Stomach smooth muscle (tissue), 2 donors: ENCODE data around the gene SGO2.
A peak's percentile ranks its signal among the peaks of the same experiment; 100 is the strongest.

Experiments used
- H3K27ac ChIP-seq: one replicate; pipeline ENCODE4 v1.7.0; 2013; ENCODE audit warnings: mild to moderate bottlenecking, low read length, inconsistent platforms
- H3K27me3 ChIP-seq, 2 donors: one replicate each; pipeline ENCODE4 v1.7.0; 2013; ENCODE audit warnings: low read length in 2 of 2; ENCODE audit not compliant: insufficient read depth in 2 of 2, control insufficient read depth in 1 of 2
- H3K36me3 ChIP-seq, 2 donors: one replicate each; pipeline ENCODE4 v1.7.0; 2013; ENCODE audit warnings: low read length in 2 of 2; ENCODE audit not compliant: control insufficient read depth in 2 of 2, insufficient read depth in 2 of 2
- H3K4me1 ChIP-seq: one replicate; pipeline ENCODE4 v1.7.0; 2013; ENCODE audit warnings: low read length; ENCODE audit not compliant: control insufficient read depth, insufficient read depth
- H3K4me3 ChIP-seq, 2 donors: one replicate each; pipeline ENCODE4 v1.7.0; 2013; ENCODE audit warnings: low read length in 2 of 2
- H3K9ac ChIP-seq, 2 donors: one replicate each; pipeline ENCODE4 v1.7.0; 2013; ENCODE audit warnings: low read length in 2 of 2, mild to moderate bottlenecking in 1 of 2
- H3K9me3 ChIP-seq, 2 donors: one replicate each; pipeline ENCODE4 v1.7.0; 2013; ENCODE audit warnings: low read length in 2 of 2; ENCODE audit not compliant: control insufficient read depth in 2 of 2
- donor health status: healthy.
- donor health status: Pancreatic carcinoma.

The SGO2 gene

DNA sequence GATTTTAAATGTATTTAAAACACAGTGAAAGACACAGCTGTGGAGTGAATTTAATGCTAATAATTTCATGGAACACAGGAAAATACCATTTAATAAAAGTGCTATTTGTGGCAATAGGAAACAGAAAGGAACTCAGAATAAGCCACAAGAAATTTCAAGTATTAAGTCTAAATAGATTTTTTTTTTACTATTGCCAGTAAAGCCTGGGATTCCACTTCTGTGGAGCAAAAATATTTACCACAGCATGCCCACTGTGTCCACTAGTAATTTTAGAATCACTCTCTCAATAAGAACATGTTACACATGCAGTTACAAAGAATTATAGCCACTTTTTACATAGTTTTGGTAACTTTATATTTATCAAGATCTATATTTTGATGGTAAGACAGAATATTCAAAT, 33.4 kb upstream of the SGO2 start:
- H3K36me3 ChIP-seq: peaks cover 32 to 34% of the 10 kb centered on the region in 2 donors
- no peaks in the 10 kb centered on the region for H3K27me3 ChIP-seq
- H3K9ac ChIP-seq: no peak overlapping the region
- no peak overlapping the region for H3K27ac ChIP-seq
- H3K4me1 ChIP-seq: no peaks in the 10 kb centered on the region
- no peaks in the 10 kb centered on the region for H3K9me3 ChIP-seq
- H3K4me3 ChIP-seq: no peak overlapping the region

DNA sequence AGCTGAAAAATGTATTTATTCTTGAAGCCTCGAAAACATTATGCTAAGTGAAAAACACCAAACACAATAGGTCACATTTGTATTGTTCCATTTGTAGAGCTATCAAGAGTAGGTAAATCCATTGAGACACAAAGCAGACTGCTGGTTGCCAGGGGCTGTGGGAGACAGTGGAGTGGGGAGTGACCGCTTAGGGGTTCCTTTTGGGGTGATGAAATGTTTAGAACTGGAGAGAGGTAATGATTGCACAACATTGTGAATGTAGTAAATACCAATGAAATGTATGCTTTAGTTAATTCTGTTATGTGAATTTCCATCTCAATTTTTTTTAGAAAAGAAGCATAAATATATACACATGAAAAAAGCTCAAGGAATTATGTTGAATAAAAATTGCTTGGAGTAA, 32.0 kb upstream of the SGO2 start:
- no peak overlapping the region for H3K9ac ChIP-seq
- no peak overlapping the region for H3K27ac ChIP-seq
- H3K36me3 ChIP-seq: peaks cover 37 to 39% of the 10 kb centered on the region in 2 donors
- H3K4me1 ChIP-seq: no peaks in the 10 kb centered on the region
- no peaks in the 10 kb centered on the region for H3K27me3 ChIP-seq
- H3K4me3 ChIP-seq: no peak overlapping the region
- no peaks in the 10 kb centered on the region for H3K9me3 ChIP-seq

DNA sequence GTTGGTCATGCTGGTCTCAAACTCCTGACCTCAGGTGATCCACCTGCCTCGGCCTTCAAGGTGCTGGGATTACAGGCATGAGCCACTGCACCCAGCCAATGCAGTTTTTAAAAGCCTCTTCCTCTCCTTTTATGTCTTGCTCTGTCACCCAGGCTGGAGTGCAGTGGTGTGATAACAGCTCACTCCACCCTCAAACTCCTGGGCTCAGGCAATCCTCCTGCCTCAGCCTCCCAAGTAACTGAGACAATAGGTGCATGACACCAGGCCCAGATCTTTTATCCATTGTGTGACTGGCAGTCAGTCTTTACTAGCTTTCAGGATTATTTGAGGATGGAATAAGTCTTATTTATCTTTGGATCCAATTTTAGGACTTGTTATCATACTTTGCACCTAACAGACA, 29.3 kb upstream of the SGO2 start:
- H3K36me3 ChIP-seq: peaks cover 18 to 23% of the 10 kb centered on the region in 2 donors
- no peak overlapping the region for H3K27ac ChIP-seq
- H3K4me1 ChIP-seq: no peaks in the 10 kb centered on the region
- H3K9me3 ChIP-seq: no peaks in the 10 kb centered on the region
- no peak overlapping the region for H3K9ac ChIP-seq
- no peak overlapping the region for H3K4me3 ChIP-seq
- no peaks in the 10 kb centered on the region for H3K27me3 ChIP-seq

DNA sequence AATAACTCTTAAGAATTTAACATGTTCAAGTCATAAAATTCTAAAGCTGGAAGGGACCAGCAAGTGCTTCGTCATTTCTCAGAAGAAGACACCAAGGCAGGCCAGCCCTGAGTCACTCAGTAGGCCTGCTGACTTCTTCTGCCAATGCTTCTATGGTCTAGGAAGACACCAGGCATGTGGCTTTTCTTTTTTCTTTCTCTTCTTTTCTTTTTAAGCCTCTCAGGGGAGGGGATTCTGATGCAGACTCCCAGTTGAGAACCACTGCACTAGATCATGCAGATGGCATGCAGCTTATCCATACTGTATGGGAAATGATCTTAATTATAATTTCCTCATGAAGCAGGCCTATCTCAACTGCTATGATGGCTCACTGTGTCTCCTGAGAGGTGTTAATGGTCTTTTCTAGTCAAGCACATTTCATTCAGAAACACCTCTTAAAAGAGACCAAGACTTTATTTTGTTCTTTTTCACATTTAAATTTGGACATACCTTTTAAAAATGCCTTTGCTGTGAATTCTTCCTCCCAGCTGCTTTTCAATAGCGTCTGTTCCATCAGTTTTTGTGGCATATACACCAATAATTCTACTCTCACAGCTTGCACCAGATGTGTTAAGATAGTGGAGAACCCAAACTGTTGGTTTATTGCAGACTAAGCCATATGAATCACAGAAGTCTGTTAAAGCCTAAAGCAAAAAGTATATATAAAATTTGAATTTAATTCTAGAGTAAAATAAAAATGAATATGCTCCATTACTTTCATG, 27.4 kb upstream of the SGO2 start:
- Histone ChIP-seq H3K36me3 (peaks cover 13 to 14% of the 10 kb centered on the region in 2 donors), H3K4me3 (no peak overlapping the region), H3K9ac (no peak overlapping the region), H3K27me3 (no peaks in the 10 kb centered on the region), H3K27ac (no peak overlapping the region), H3K9me3 (no peaks in the 10 kb centered on the region), H3K4me1 (no peaks in the 10 kb centered on the region)

DNA sequence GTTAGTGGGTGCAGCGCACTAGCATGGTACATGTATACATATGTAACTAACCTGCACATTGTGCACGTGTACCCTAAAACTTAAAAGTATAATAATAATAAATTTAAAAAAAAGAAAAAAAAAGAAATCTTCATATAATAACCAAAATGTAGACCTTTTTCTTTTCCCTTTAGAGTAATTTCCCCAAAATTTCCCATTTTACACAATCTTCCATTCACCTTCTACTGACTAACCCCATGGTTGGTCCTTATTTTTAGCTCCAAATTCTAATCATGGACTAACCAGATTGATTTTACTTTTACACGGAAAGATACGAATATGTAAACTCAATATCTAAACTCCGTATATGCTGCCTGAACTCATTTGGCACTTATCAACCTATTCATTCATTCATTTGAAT, 23.8 kb upstream of the SGO2 start:
- H3K27me3 ChIP-seq: no peaks in the 10 kb centered on the region
- H3K9me3 ChIP-seq: no peaks in the 10 kb centered on the region
- H3K9ac ChIP-seq: no peak overlapping the region
- H3K4me3 ChIP-seq: no peak overlapping the region
- H3K27ac ChIP-seq: no peak overlapping the region
- H3K36me3 ChIP-seq: peaks cover 8 to 11% of the 10 kb centered on the region in 2 donors
- no peaks in the 10 kb centered on the region for H3K4me1 ChIP-seq

DNA sequence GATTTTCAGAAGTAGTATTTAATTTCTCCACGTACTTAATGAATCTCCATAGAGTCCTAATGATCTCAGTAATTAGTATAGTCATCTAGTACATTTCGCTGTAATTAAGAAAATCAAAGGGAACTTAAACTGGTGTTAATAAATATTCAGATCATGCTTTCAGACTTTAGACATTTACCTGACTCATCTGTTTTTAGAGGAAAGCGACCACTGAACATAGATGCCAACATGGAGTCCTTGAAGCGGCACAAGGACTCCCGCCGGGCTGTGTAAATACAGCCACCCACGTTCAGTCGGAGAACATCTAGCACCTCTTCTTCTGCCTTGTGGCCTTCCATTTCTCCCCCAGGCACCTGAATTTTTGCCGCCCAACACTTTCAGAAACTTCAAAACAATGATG, 19.3 kb upstream of the SGO2 start:
- no peaks in the 10 kb centered on the region for H3K9me3 ChIP-seq
- H3K4me3 ChIP-seq: no peak overlapping the region
- H3K27ac ChIP-seq: no peak overlapping the region
- H3K27me3 ChIP-seq: no peaks in the 10 kb centered on the region
- peaks cover 4 to 6% of the 10 kb centered on the region in 2 donors for H3K36me3 ChIP-seq
- peaks cover 12% of the 10 kb centered on the region for H3K4me1 ChIP-seq
- no peak overlapping the region for H3K9ac ChIP-seq

DNA sequence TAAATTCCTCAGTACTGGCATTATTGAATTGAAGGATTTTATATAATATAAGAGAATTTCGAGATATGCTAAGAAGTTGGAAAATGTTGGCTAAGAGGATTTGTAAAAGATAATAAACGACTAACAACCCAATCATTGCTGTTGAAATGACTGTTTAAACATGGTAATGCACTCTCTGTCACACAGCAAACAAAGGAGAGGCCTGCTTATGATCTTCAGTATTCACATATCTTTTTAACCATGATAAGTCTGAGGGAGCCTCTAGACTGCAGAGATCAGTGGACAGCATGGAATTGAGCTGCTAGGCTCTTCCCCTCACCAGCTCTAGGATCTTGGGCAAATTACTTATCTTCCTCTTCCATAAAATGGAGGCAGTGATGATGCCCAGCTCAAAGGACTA, 18.8 kb upstream of the SGO2 start:
- H3K4me1 ChIP-seq: peaks cover 12% of the 10 kb centered on the region
- H3K27ac ChIP-seq: no peak overlapping the region
- no peaks in the 10 kb centered on the region for H3K9me3 ChIP-seq
- H3K4me3 ChIP-seq: no peak overlapping the region
- peaks cover 4 to 6% of the 10 kb centered on the region in 2 donors for H3K36me3 ChIP-seq
- no peak overlapping the region for H3K9ac ChIP-seq
- no peaks in the 10 kb centered on the region for H3K27me3 ChIP-seq

DNA sequence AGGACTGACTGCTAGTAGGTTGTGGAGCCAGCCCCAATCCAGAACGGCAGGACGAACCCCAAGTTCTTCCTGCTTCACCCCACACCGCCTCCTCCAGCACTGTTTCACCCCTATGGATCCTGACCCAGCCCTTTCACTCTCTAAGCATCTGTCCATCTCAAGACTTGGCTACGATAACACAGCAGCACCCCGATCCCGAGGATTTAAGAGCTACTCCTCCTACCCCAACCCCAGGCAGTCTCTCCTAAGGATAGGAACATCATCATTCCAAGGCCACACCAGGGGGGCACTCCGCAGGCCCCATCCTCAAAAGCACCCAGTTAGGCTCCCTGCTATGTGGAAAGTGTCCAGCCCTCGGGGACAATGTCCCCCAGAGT, 16.8 kb upstream of the SGO2 start:
- Histone ChIP-seq H3K4me1 (peaks cover 12% of the 10 kb centered on the region), H3K27ac (peak overlapping the region; percentile 56), H3K4me3 (peak overlapping the region; percentile 85 to 88), H3K36me3 (peaks cover 4% of the 10 kb centered on the region in 2 donors), H3K27me3 (no peaks in the 10 kb centered on the region), H3K9ac (peak overlapping the region; percentile 88 to 92), H3K9me3 (no peaks in the 10 kb centered on the region)

DNA sequence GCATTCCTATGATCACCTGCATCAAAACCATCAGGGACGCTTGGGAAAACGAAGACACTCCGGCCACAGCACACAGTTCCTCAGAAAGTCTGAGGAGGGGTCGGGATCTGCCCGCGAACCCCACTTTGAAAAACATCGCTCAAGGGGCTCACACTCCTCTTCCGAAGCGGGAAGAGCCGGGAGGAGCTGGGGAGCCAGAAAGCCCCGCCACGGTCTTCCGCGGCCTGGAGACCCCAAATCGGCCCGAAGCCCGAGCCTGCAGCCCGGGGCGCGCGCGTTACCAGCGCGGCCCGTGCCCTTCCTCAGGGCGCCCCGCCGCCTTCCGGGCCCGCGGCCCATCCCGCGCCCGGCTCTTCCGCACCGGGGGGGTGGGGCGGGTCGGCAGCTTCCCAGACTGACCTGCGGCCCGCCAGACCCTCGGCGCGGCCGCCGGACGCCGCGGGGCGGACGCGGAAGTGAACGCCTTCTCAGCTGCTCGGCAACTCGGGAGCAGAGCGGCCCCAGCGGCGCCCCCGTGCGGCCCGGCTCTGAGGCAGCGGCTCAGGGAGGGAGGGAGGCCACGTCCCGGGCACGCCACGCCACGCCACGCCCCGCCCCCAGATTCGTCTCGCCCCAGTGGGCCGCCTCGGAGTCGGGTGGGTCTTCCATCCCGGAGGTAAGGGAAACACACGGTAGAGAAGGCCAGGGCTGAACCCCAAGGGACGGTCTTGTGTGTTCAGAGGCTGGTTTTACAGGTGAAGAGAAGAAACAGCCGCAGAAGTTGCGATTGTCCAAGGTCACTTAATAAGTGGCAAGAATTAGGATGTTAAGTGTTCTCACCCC, 16.2 kb upstream of the SGO2 start, which contains the start of gene KCTD18:
TSS of gene KCTD18 (minus strand) at position 457 of the 822 bp plus-strand sequence. CDS start 3,052 bp downstream, outside the sequence.
- H3K9ac ChIP-seq: peak within 1 kb of the TSS; percentile 88 to 92
- peak within 1 kb of the TSS; percentile 56 for H3K27ac ChIP-seq
- H3K36me3 ChIP-seq: peaks cover 4% of the 10 kb centered on the region in 2 donors
- H3K4me3 ChIP-seq: peak within 1 kb of the TSS; percentile 85 to 88
- no peaks in the 10 kb centered on the region for H3K9me3 ChIP-seq
- H3K27me3 ChIP-seq: no peaks in the 10 kb centered on the region
- peaks cover 12% of the 10 kb centered on the region for H3K4me1 ChIP-seq

DNA sequence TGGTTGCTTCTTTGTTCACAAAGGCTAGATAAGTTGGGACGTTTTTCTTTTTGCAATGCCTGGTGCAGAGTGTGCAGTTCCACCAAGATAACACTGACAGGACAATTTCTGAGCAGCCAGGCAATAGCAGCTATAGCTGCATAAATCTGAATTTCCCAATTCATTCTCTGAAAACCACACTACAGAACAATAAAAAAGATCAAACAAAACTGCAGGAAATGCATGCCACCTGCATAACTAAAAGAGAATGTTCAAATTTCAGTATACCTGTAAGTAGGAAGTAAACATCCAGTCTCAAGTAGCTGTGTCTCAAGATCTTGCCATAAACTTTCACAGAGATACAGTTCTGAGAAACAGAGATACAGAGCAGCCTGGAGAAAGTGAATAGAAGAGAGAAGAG, 10.9 kb upstream of the SGO2 start:
- Histone ChIP-seq H3K27me3 (no peaks in the 10 kb centered on the region), H3K36me3 (no peaks in the 10 kb centered on the region), H3K9ac (no peak overlapping the region), H3K4me3 (no peak overlapping the region), H3K27ac (no peak overlapping the region), H3K4me1 (peaks cover 2% of the 10 kb centered on the region), H3K9me3 (no peaks in the 10 kb centered on the region)

DNA sequence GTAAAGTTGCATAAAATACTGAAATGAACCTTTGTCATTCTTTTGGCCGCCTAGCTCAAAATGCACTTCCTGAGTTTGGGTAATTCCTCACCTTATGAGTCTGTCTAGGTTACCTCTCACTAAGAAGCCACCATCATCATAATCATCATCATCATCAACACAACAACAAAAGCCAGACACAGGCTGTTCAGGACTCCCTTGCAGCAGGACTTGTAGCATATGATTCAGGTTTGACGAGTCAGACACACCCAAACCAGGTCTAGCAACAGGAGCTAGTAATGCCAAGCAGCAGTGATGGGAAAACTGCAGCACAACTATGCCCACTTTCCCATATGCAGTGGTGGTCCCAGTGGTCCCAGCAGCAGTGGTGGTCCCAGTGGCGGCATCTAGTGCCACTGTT, 2.8 kb upstream of the SGO2 start:
- Histone ChIP-seq H3K36me3 (no peaks in the 10 kb centered on the region), H3K4me3 (no peak overlapping the region), H3K9me3 (no peaks in the 10 kb centered on the region), H3K4me1 (peaks cover 6% of the 10 kb centered on the region), H3K27me3 (no peaks in the 10 kb centered on the region), H3K27ac (no peak overlapping the region), H3K9ac (no peak overlapping the region)
